HG03095 (cell line): ENCODE measurements around the gene CORO1C.
"Not testable (repeated sequence)": the region's sequence is repeated elsewhere in the genome, so short reads cannot be mapped to it uniquely, and the experiment has no call there.

Experiments used
- ATAC-seq: cut with Tn5 transposase; IDR thresholded peaks from one replicate; pipeline ENCODE4 v1.9.1; 2021; ENCODE audit warnings: moderate library complexity; ENCODE audit not compliant: unreplicated experiment

CORO1C gene

DNA sequence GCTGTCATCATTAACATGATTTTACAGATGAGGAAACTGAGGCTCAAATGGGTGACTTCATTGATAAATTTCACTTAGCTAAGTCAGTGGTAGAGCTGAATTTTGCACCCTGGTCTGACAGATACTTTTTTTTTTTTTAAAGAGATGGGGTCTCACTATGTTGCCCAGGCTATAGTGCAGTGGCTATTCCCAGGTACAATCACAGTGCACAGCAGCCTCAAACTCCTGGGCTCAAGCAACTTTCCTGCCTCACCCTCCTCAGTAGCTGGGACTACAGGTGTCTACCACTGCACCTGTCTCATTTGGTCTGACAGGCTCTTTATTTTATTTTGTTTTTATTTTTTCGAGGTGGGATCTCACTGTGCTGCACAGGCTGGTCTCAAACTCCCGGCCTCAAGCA is 24.2 kb upstream of the CORO1C start:
- no peak for ATAC-seq

DNA sequence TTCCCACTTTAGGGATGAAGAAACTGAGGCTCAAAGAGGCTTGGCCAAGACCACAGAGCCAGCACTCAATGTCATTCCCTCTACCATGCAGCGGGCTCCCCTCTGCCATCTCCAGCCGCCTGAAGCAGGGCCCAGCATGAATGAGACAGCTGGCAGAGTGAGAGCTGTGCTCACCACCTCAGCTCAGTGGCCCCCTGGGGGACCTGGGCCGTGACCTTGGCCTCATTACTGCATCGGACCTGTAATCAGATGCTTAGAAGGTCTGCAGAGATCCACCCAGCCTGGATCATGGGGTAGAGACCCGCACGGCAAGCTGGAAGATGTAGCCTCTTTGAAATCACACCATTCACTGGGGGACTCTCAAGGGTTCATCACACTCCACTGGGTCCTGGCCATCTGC is 22.7 kb upstream of the CORO1C start:
- no peak for ATAC-seq

GRCh38 chr12:108752387-108752786 is 21.1 kb upstream of the CORO1C start:
- ATAC-seq = no peak

- no peak for ATAC-seq
Observed at GRCh38 chr12:108751821-108752220, 20.5 kb upstream of the CORO1C start.

GRCh38 chr12:108751003-108751402 is 19.7 kb upstream of the CORO1C start:
- not testable (repeated sequence) for ATAC-seq

DNA sequence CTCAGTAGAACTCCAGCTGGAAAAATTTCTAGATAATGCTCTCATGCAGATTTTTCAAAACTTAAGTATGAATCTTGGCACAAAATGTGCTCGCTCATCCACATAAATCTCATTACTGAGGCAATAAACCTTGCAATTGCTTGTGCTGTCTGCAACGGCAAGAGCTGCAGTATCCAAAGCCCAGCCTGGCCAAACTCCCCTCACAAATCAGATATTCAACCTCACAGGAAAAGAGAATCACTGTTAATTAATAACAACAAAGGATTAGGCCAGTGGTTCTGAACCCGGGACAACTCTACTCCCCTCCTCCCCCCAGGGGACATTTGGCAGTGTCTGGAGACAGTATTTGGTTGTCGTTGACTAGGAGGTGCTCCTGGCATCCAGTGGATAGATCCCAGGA is 19.2 kb upstream of the CORO1C start:
- ATAC-seq = no peak

GRCh38 chr12:108747563-108747962 is 16.2 kb upstream of the CORO1C start:
- no peak for ATAC-seq

DNA sequence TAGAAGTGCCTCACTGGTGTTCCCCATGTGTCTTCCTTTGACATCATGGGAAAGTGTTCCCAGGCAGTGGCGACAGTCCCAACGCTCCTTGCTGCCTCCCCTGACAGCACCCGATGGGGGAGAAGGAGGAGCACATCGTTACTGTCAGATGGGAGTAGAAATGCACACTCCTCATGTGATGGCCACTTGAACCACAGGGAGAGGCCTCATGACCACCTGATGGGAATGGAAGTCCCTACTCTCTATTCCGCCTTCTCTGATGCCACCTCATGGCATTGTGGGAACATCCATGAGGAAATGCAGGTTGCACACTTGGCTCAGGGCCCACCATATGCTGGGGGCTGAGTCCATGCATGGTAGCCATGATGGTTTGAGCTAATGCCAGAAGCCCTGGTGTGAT is 14.3 kb upstream of the CORO1C start:
- no peak for ATAC-seq

DNA sequence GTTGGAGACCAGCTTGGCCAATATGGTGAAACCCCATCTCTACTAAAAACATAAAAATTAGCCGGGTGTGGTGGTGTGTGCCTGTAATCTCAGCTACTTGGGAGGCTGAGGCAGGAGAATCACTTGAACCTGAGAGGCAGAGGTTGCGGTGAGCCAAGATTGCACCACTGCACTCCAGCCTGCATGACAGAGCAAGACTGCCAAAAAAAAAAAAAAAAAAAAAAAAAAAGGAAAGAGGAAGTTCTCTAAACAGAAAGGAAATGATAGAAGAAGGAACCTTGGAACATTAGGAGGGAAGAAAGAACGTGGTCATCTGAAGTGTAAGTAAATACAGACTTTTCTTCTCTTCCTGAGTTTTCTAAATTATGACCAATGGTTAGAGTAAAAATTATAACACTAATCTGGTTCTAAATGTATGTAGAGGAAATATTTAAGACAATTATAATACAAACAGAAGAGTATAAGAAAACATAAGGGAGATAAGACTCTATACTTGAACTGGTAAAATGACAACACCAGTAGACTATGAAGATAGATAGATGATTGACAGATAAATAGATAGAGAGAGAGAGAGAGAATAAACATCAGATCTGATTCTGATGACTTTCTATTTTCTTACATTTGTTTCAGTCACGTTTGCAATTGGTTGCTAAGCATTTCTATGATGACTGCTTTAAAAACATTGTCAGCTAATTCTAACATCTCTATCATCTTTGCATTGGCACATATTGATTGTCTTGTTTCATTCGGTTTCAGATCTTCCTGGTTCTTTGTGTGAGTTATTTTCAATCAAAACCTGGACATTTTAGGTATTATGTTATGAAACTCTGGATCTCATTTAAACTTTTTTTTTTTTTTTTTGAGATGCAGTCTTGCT is 12.9 kb upstream of the CORO1C start:
- no peak for ATAC-seq

- ATAC-seq = no peak
Observed at GRCh38 chr12:108738170-108738569, 6.9 kb upstream of the CORO1C start.

- no peak for ATAC-seq
Observed at GRCh38 chr12:108735855-108736254, 4.5 kb upstream of the CORO1C start.

- no peak for ATAC-seq
Observed at GRCh38 chr12:108734200-108734906, 3.0 kb upstream of the CORO1C start.

GRCh38 chr12:108733230-108733531 is 1.9 kb upstream of the CORO1C start:
- ATAC-seq = not testable (repeated sequence)

DNA sequence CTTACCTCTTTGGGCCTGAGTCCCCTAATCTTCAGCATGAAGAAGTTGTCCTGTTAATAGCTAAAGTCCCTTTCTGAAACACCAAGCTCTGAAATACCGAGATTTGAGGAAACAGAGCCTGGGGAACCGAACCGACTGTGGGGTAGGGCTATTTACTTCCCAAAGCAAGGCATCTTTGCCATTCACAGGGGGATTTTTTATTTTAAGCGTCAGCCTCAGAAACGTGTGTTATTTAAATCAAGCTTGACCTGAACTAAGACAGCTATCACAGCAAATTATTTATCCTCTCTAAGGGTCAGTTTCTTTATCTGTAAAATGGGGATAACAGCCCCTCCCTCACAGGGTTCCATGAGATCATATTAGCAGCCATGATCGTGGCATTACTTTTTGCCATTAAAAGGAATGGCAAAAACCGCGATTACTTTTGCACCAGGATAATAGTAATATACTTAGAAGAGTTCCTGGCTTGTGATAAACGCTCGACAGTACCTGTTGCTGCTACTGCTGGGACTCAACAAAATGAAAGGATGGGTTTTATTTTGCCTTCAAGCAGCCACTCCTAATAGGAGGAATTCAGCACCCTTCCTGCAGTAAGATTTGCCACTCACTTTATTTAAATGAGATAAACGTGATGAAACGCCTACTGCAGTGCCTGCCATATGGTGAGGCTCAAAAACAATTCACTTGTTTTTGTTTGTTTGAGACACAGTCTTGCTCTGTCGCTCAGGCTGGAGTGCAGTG is 1.3 kb upstream of the CORO1C start:
- ATAC-seq = no peak

DNA sequence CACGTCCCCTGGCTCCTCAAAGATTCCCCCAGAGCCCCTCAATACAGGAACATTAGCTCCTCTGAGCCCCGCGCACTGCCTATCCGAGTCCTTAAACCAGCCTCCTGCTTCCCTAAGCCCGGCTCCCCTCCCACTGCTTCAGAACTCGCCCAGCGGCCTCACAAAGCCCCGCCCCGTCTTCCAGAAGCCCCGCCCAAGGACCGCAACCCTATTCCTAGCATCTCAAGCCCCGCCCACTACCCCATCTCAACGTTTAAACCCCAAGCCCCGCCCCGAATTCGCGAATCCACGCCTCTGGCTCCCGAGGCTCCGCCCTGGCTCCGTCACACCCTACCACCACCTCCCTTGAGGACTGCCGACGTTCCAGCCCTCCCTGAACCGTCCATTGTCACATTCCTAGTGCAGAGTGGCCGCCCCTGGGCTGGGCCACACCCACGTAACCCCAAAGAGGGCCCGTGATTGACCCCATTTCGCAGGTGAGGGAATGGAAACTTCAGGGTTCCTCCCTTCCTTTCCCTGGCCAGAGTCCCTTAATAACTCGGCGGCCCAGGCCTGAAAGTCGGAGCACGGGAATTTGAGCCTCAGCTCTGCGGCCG is 646 bp upstream of the CORO1C start:
- ATAC-seq = peak; percentile 51

DNA sequence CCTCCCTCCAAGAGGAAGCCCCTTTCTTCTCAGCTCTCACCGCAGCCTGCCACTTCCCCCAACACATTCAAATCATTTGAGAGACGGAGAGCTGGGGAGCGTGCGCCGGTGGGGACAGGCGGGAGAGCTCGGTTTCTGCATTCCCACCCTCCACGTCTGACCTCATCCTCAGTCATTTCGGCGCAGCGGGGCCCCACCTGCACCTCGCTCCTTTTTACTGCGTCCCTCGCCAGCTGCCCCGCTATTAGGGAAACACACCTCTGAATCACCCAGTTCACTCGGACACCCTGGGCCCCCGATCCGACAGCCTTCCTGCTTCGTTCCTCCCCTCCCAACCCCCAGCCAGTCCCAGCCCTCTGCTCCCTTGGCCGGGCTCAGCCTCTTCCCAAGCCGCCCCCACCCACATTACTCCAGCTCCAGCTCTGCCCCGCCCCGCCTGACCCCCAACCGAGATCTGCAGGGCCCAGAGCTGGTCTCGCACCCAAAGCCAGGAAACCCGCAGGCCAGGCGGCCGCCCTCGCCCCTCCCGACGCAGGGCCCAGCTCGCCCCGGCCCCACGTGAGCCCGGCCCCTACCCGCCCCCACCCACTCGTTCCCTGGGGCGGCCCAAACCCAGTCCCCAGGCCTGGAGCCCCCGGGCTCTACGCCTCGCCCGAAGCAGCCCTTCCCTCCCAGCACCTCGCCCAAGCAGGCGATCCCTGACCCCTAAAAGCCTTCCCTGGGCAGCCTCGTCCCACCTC is 783 bp downstream of the CORO1C start:
- no peak for ATAC-seq

- no peak for ATAC-seq
Observed at GRCh38 chr12:108729612-108730364, 1.5 kb downstream of the CORO1C start.

GRCh38 chr12:108728820-108729611 is 2.3 kb downstream of the CORO1C start:
- no peak for ATAC-seq
